ENCODE results near the gene SNX25.

DNA sequence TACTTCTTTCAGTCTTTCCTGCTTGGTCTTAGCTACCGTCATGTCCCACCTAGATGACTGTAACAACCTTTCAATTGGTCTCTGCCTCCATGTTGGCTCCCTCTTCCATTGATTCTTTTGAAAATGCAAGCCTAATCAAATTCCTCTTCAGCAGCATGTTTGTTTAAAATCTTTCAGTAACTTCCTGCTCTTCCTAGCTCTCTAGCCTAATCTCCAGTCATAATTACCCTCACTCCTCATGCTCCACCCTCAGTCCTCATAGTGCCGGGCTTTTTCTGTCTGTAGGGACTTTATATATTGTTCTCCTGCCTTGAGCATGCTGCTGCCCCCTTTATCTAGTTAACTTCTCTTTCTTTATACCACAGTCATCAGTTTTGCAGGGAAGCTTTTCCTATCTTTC lies 12.1 kb downstream of the SNX25 start:
- no peak for TF ChIP-seq EZH2 (IDR thresholded peaks at IDR 0.05; ENCODE audit: borderline replicate concordance, insufficient read depth, low read length, poor library complexity, severe bottlenecking)
- TF ChIP-seq, protein P1, sequence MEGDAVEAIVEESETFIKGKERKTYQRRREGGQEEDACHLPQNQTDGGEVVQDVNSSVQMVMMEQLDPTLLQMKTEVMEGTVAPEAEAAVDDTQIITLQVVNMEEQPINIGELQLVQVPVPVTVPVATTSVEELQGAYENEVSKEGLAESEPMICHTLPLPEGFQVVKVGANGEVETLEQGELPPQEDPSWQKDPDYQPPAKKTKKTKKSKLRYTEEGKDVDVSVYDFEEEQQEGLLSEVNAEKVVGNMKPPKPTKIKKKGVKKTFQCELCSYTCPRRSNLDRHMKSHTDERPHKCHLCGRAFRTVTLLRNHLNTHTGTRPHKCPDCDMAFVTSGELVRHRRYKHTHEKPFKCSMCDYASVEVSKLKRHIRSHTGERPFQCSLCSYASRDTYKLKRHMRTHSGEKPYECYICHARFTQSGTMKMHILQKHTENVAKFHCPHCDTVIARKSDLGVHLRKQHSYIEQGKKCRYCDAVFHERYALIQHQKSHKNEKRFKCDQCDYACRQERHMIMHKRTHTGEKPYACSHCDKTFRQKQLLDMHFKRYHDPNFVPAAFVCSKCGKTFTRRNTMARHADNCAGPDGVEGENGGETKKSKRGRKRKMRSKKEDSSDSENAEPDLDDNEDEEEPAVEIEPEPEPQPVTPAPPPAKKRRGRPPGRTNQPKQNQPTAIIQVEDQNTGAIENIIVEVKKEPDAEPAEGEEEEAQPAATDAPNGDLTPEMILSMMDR (IDR thresholded peaks at IDR 0.05; ENCODE audit: poor library complexity, severe bottlenecking): no peak
- TF ChIP-seq, protein P2, sequence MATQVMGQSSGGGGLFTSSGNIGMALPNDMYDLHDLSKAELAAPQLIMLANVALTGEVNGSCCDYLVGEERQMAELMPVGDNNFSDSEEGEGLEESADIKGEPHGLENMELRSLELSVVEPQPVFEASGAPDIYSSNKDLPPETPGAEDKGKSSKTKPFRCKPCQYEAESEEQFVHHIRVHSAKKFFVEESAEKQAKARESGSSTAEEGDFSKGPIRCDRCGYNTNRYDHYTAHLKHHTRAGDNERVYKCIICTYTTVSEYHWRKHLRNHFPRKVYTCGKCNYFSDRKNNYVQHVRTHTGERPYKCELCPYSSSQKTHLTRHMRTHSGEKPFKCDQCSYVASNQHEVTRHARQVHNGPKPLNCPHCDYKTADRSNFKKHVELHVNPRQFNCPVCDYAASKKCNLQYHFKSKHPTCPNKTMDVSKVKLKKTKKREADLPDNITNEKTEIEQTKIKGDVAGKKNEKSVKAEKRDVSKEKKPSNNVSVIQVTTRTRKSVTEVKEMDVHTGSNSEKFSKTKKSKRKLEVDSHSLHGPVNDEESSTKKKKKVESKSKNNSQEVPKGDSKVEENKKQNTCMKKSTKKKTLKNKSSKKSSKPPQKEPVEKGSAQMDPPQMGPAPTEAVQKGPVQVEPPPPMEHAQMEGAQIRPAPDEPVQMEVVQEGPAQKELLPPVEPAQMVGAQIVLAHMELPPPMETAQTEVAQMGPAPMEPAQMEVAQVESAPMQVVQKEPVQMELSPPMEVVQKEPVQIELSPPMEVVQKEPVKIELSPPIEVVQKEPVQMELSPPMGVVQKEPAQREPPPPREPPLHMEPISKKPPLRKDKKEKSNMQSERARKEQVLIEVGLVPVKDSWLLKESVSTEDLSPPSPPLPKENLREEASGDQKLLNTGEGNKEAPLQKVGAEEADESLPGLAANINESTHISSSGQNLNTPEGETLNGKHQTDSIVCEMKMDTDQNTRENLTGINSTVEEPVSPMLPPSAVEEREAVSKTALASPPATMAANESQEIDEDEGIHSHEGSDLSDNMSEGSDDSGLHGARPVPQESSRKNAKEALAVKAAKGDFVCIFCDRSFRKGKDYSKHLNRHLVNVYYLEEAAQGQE (IDR thresholded peaks at IDR 0.05; ENCODE audit: borderline replicate concordance): no peak
- TF ChIP-seq POLR2AphosphoS5 (IDR thresholded peaks at IDR 0.05): no peak
- TF ChIP-seq RAD21 (conservative IDR thresholded peaks at IDR 0.05): no peak
- no peak for TF ChIP-seq MXI1 (conservative IDR thresholded peaks at IDR 0.05; ENCODE audit: poor library complexity, severe bottlenecking)
- TF ChIP-seq EP300 (conservative IDR thresholded peaks at IDR 0.05; ENCODE audit: poor library complexity, severe bottlenecking): no peak
- no peak for TF ChIP-seq TAF1 (IDR thresholded peaks at IDR 0.05; ENCODE audit: low read depth)

All from neural cell (in vitro differentiated cells).